ENCODE data around the gene KRT7. TPM values are rescaled to one million over a fixed set of nuclear protein-coding genes. Genes with fewer than 3 reads are reported as not detected.
"Not testable (repeated sequence)": the region's sequence is repeated elsewhere in the genome, so short reads cannot be mapped to it uniquely, and the experiment has no call there.

The KRT7 gene
- total and polyA plus RNA-seq, 2 donors (not counting 1 experiment from before 2014, with no cell fraction given), result not detected

GRCh38 chr12:52251367-52252051, 18.5 kb downstream of the KRT7 start:
- H3K27me3 Mint-ChIP-seq, result peaks cover 51% of the 10 kb centered on the region
- 7% methylated on average over 3 of the region's 9 CpGs for WGBS (ENCODE audit: insufficient coverage)
- no peak overlapping the region for H3K4me2 ChIP-seq (replicated peaks; ENCODE audit: low read depth, low read length, poor library complexity, severe bottlenecking)
- TF ChIP-seq CTCF (IDR thresholded peaks at IDR 0.05), result no peak
- TF ChIP-seq EZH2 (IDR thresholded peaks at IDR 0.05; ENCODE audit: borderline replicate concordance, insufficient read depth, low read depth, low read length, poor library complexity, severe bottlenecking), result no peak
- intact Hi-C loops (cut with micrococcal nuclease), result no loop called here
- H3K27ac Mint-ChIP-seq, result no peak overlapping the region
- H3K9ac ChIP-seq (ENCODE audit: low read length), result no peak overlapping the region
- no peak overlapping the region for H3K27ac ChIP-seq (ENCODE audit: low read length in 2 of 2)
- H2AFZ ChIP-seq (ENCODE audit: insufficient read depth, low read depth, low read length, poor library complexity, severe bottlenecking), result no peak overlapping the region
- H3K4me1 Mint-ChIP-seq, result peaks cover 2% of the 10 kb centered on the region
- H3K9me3 Mint-ChIP-seq (ENCODE audit: insufficient read depth), result no peaks in the 10 kb centered on the region
- POLR2A ChIA-PET, result no interaction called here
- CTCF ChIA-PET, result interaction anchor here (1.2 kb wide), 1 partner anchor 28 kb away, joined by 3 read pairs; no protein-coding TSS in a partner anchor
- H4K20me1 ChIP-seq (ENCODE audit: control insufficient read depth, insufficient read depth, low read length, poor library complexity, severe bottlenecking), result no peaks in the 10 kb centered on the region
- DNase-seq (no peak), ATAC-seq (ENCODE audit: low read depth) (no peak)
- H3K4me3 Mint-ChIP-seq, result no peak overlapping the region
- no peaks in the 10 kb centered on the region for H3K9me3 ChIP-seq (ENCODE audit: control extremely low read depth in 1 of 3, control insufficient read depth in 2 of 3, insufficient read depth in 1 of 3, low read length in 2 of 3)
- H3K36me3 ChIP-seq (replicated peaks in 1 of 2; ENCODE audit: control extremely low read depth in 1 of 2, control insufficient read depth in 1 of 2, extremely low read depth in 1 of 2, insufficient read depth in 2 of 2, low read length in 1 of 2), result no peaks in the 10 kb centered on the region
- H3K27me3 ChIP-seq (replicated peaks in 1 of 4; ENCODE audit: control extremely low read depth in 1 of 4, control insufficient read depth in 3 of 4, insufficient read depth in 4 of 4, low read length in 3 of 4), result peaks cover 0 to 21% (median 5%) of the 10 kb centered on the region in 4 experiments
- no peak overlapping the region for H3K4me3 ChIP-seq (ENCODE audit: control extremely low read depth in 1 of 5, extremely low read depth in 1 of 5, insufficient read depth in 1 of 5, low read depth in 2 of 5, low read length in 4 of 5)
- H3K79me2 ChIP-seq (ENCODE audit: control insufficient read depth, insufficient read depth, low read length), result no peaks in the 10 kb centered on the region
- H3K4me1 ChIP-seq (ENCODE audit: control insufficient read depth in 2 of 2, insufficient read depth in 2 of 2, low read length in 2 of 2), result no peaks in the 10 kb centered on the region

GRCh38 chr12:52252175-52252615, 19.2 kb downstream of the KRT7 start:
- H3K4me3 ChIP-seq (ENCODE audit: control extremely low read depth in 1 of 5, extremely low read depth in 1 of 5, insufficient read depth in 1 of 5, low read depth in 2 of 5, low read length in 4 of 5); H3K9me3 Mint-ChIP-seq (ENCODE audit: insufficient read depth); H3K4me1 ChIP-seq (ENCODE audit: control insufficient read depth in 2 of 2, insufficient read depth in 2 of 2, low read length in 2 of 2); H3K9ac ChIP-seq (ENCODE audit: low read length); H3K36me3 ChIP-seq (replicated peaks in 1 of 2; ENCODE audit: control extremely low read depth in 1 of 2, control insufficient read depth in 1 of 2, extremely low read depth in 1 of 2, insufficient read depth in 2 of 2, low read length in 1 of 2); ATAC-seq (ENCODE audit: low read depth); H3K79me2 ChIP-seq (ENCODE audit: control insufficient read depth, insufficient read depth, low read length); H3K4me2 ChIP-seq (replicated peaks; ENCODE audit: low read depth, low read length, poor library complexity, severe bottlenecking); H4K20me1 ChIP-seq (ENCODE audit: control insufficient read depth, insufficient read depth, low read length, poor library complexity, severe bottlenecking); H3K27ac Mint-ChIP-seq; DNase-seq; POLR2A ChIA-PET; H2AFZ ChIP-seq (ENCODE audit: insufficient read depth, low read depth, low read length, poor library complexity, severe bottlenecking); H3K4me3 Mint-ChIP-seq; intact Hi-C loops (cut with micrococcal nuclease); H3K9me3 ChIP-seq (ENCODE audit: control extremely low read depth in 1 of 3, control insufficient read depth in 2 of 3, insufficient read depth in 1 of 3, low read length in 2 of 3); H3K4me1 Mint-ChIP-seq; H3K27ac ChIP-seq (ENCODE audit: low read length in 2 of 2): not testable (repeated sequence)
- WGBS (ENCODE audit: insufficient coverage), result 88% methylated on average over 8 of the region's 8 CpGs
- CTCF ChIA-PET, result interaction anchor here (1.2 kb wide), 1 partner anchor 27 kb away, joined by 3 read pairs; no protein-coding TSS in a partner anchor
- H3K27me3 Mint-ChIP-seq, result peaks cover 53% of the 10 kb centered on the region
- H3K27me3 ChIP-seq (replicated peaks in 1 of 4; ENCODE audit: control extremely low read depth in 1 of 4, control insufficient read depth in 3 of 4, insufficient read depth in 4 of 4, low read length in 3 of 4), result peaks cover 0 to 28% (median 7%) of the 10 kb centered on the region in 4 experiments
